HG03342 (cell line): ENCODE measurements around the gene F5.
"Not testable (repeated sequence)": the region's sequence is repeated elsewhere in the genome, so short reads cannot be mapped to it uniquely, and the experiment has no call there.

Experiments
- ATAC-seq: cut with Tn5 transposase; IDR thresholded peaks from one replicate; pipeline ENCODE4 v1.9.1; 2021; ENCODE audit warnings: mild to moderate bottlenecking, moderate library complexity; ENCODE audit not compliant: unreplicated experiment

The F5 gene

GRCh38 chr1:169546087-169546995, 39.9 kb downstream of the F5 start:
- no peak for ATAC-seq

GRCh38 chr1:169545472-169545871, 40.8 kb downstream of the F5 start:
- no peak for ATAC-seq

- no peak for ATAC-seq
Measured at GRCh38 chr1:169538998-169539871, 47.0 kb downstream of the F5 start.

GRCh38 chr1:169534653-169535052, 51.6 kb downstream of the F5 start:
- ATAC-seq = no peak

GRCh38 chr1:169533528-169534190, 52.6 kb downstream of the F5 start:
- not testable (repeated sequence) for ATAC-seq

GRCh38 chr1:169530448-169530847, 55.8 kb downstream of the F5 start:
- ATAC-seq = no peak

GRCh38 chr1:169529068-169529642, 57.1 kb downstream of the F5 start:
- no peak for ATAC-seq

GRCh38 chr1:169528215-169529067, 57.8 kb downstream of the F5 start:
- ATAC-seq = no peak

- no peak for ATAC-seq
Measured at GRCh38 chr1:169527451-169528214, 58.6 kb downstream of the F5 start.

GRCh38 chr1:169527001-169527400, 59.3 kb downstream of the F5 start:
- ATAC-seq = no peak

GRCh38 chr1:169526120-169526832, 60.0 kb downstream of the F5 start:
- no peak for ATAC-seq

GRCh38 chr1:169525391-169525790, 60.9 kb downstream of the F5 start:
- no peak for ATAC-seq

- ATAC-seq = no peak
Measured at GRCh38 chr1:169523904-169524303, 62.4 kb downstream of the F5 start.

GRCh38 chr1:169521226-169521625, 65.1 kb downstream of the F5 start:
- no peak for ATAC-seq

- ATAC-seq = no peak
Measured at GRCh38 chr1:169517558-169518186, 68.6 kb downstream of the F5 start.

- no peak for ATAC-seq
Measured at GRCh38 chr1:169515641-169516040, 70.6 kb downstream of the F5 start.

GRCh38 chr1:169514566-169515270, 71.6 kb downstream of the F5 start:
- ATAC-seq = no peak

- no peak for ATAC-seq
Measured at GRCh38 chr1:169513208-169513607, 73.1 kb downstream of the F5 start.
